GM19438 (cell line): ENCODE data around the gene TSPAN17.
"Not testable (repeated sequence)": the region's sequence is repeated elsewhere in the genome, so short reads cannot be mapped to it uniquely, and the experiment has no call there.

Experiments
- ATAC-seq: cut with Tn5 transposase; IDR thresholded peaks from one replicate; pipeline ENCODE4 v1.9.1; 2021; ENCODE audit warnings: low read depth; ENCODE audit not compliant: unreplicated experiment

TSPAN17 gene

GRCh38 chr5:176647030-176647842, at the start of gene TSPAN17:
TSPAN17 (plus strand) TSS chr5:176647484; CDS start chr5:176647616, 132 bp downstream.
- ATAC-seq = peak; percentile 92

- not testable (repeated sequence) for ATAC-seq
These were observed 47.4 kb upstream of the TSPAN17 start for GRCh38 chr5:176599749-176600430.

- no peak for ATAC-seq
These were observed 45.3 kb upstream of the TSPAN17 start for GRCh38 chr5:176601901-176602482.

- no peak for ATAC-seq
These were observed 44.2 kb upstream of the TSPAN17 start for GRCh38 chr5:176603091-176603490.

GRCh38 chr5:176606032-176606431, 41.3 kb upstream of the TSPAN17 start:
- no peak for ATAC-seq

GRCh38 chr5:176606875-176607274, 40.4 kb upstream of the TSPAN17 start:
- no peak for ATAC-seq

- ATAC-seq = no peak
These were observed 39.1 kb upstream of the TSPAN17 start for GRCh38 chr5:176608142-176608705.

GRCh38 chr5:176608937-176609723, 38.2 kb upstream of the TSPAN17 start:
- ATAC-seq = peak; percentile 19

- peak; percentile 65 for ATAC-seq
These were observed 37.4 kb upstream of the TSPAN17 start, which contains the start of gene GPRIN1 for GRCh38 chr5:176609724-176610434. GPRIN1 (minus strand) TSS chr5:176610156; CDS start chr5:176599834, 10,322 bp downstream.

- peak; percentile 15 for ATAC-seq
These were observed 36.9 kb upstream of the TSPAN17 start for GRCh38 chr5:176610435-176610773.

- ATAC-seq = no peak
These were observed 35.8 kb upstream of the TSPAN17 start for GRCh38 chr5:176611435-176611834.

- no peak for ATAC-seq
These were observed 35.3 kb upstream of the TSPAN17 start for GRCh38 chr5:176612008-176612407.

- ATAC-seq = no peak
These were observed 34.4 kb upstream of the TSPAN17 start for GRCh38 chr5:176612855-176613254.

- ATAC-seq = no peak
These were observed 32.3 kb upstream of the TSPAN17 start for GRCh38 chr5:176614805-176615478.

GRCh38 chr5:176616511-176616910, 30.8 kb upstream of the TSPAN17 start:
- ATAC-seq = no peak

- ATAC-seq = no peak
These were observed 28.5 kb upstream of the TSPAN17 start for GRCh38 chr5:176618783-176619182.

- ATAC-seq = peak; percentile 78
These were observed 28.1 kb upstream of the TSPAN17 start for GRCh38 chr5:176619203-176619568.

- ATAC-seq = no peak
These were observed 27.5 kb upstream of the TSPAN17 start for GRCh38 chr5:176619569-176620332.
